HepG2 (cell line): ENCODE measurements around the gene TPSB2. TPM values are rescaled to one million over a fixed set of nuclear protein-coding genes. Genes with fewer than 3 reads are reported as not detected.

Experiments
- ATAC-seq: fragments of 200-7000 bp; cut with Tn5 transposase; 3 replicates; pipeline ENCODE4 v1.9.1; 2020; ENCODE audit warnings: mild to moderate bottlenecking, moderate library complexity
- BruUV-seq: library from RNA; stranded (reverse); fragments of 400-500 nt; replicated peaks from 2 replicates; lab custom pipeline; 2021; lab: Mats Ljungman, UMichigan
- CTCF ChIA-PET: fragments of 300-600 bp; formaldehyde crosslinking; extraction: SDS; loops from one replicate; lab custom pipeline; 2021; ENCODE audit warnings: low total read pairs, inconsistent platforms, low intra/inter-chr PET ratio; lab: Yijun Ruan, JAX
- POLR2A ChIA-PET: fragments of 350-600 bp; sonication (Branson Sonifier 250); formaldehyde crosslinking; loops from one replicate; lab custom pipeline; 2020; ENCODE audit warnings: antibody characterized with exemption, inconsistent platforms; lab: Yijun Ruan, JAX
- DNase-seq: peaks from one replicate; pipeline ENCODE4 v3.0.0-alpha.2; 2015; ENCODE audit warnings: low spot score
- FAIRE-seq: peaks from 3 replicates; lab custom pipeline; 2011; peaks lifted over from hg19 to GRCh38; lab: Jason Lieb, UNC
- H2AFZ ChIP-seq: one replicate; pipeline ENCODE4 v1.6.1; 2011; ENCODE audit warnings: low read length, inconsistent platforms
- H3K27ac ChIP-seq: fragments of 300-600 bp; 3 replicates; pipeline ENCODE4 v1.8.0; 2011; ENCODE audit warnings: mixed run types, mild to moderate bottlenecking, mixed read lengths, low read length, inconsistent platforms; ENCODE audit not compliant: insufficient read depth; ENCODE audit errors: extremely low read length
- H3K27me3 ChIP-seq, 2 experiments: fragments of 200-600 bp in 1 of 2; 2 replicates in 1 of 2; 3 replicates in 1 of 2; pipeline versions ENCODE4 v1.6.0 to v1.8.0; 2011; ENCODE audit warnings: low read length in 2 of 2, mild to moderate bottlenecking in 2 of 2, moderate library complexity in 2 of 2, inconsistent platforms in 1 of 2; ENCODE audit not compliant: insufficient read depth in 2 of 2, control insufficient read depth in 1 of 2
- H3K36me3 ChIP-seq, 2 experiments: fragments of 200-600 bp in 1 of 2; replicated peaks in 1 of 2; 2 replicates in 1 of 2; 3 replicates in 1 of 2; pipeline versions ENCODE4 v1.5.1 to v1.8.0; 2011; ENCODE audit warnings: low read length in 2 of 2, inconsistent platforms in 1 of 2; ENCODE audit not compliant: insufficient read depth in 2 of 2, control insufficient read depth in 1 of 2
- H3K4me1 ChIP-seq: 2 replicates; pipeline ENCODE4 v1.5.1; 2012; ENCODE audit warnings: low read length, inconsistent platforms; ENCODE audit not compliant: insufficient read depth
- H3K4me2 ChIP-seq: 2 replicates; pipeline ENCODE4 v1.6.0; 2011; ENCODE audit warnings: low read depth, low read length, inconsistent platforms
- H3K4me3 ChIP-seq, 3 experiments: fragments of 200-600 bp in 1 of 3; sonication (generic), shearing (Covaris generic) in 1 of 3; replicated peaks in 1 of 3; 2 replicates each; pipeline ENCODE4 v1.5.1; 2011 to 2016; ENCODE audit warnings: low read length in 3 of 3, inconsistent platforms in 2 of 3, low read depth in 2 of 3, mild to moderate bottlenecking in 2 of 3, control low read depth in 1 of 3, mixed read lengths in 1 of 3; ENCODE audit not compliant: insufficient read depth in 1 of 3
- H3K79me2 ChIP-seq: one replicate; pipeline ENCODE4 v1.6.1; 2011; ENCODE audit warnings: low read length, inconsistent platforms; ENCODE audit not compliant: insufficient read depth
- H3K9ac ChIP-seq: 2 replicates; pipeline ENCODE4 v1.6.0; 2011; ENCODE audit warnings: mild to moderate bottlenecking, low read depth, low read length, inconsistent platforms; ENCODE audit not compliant: insufficient read depth
- H3K9me3 ChIP-seq: 2 replicates; pipeline ENCODE4 v1.5.1; 2012; ENCODE audit warnings: mild to moderate bottlenecking, low read length
- H4K20me1 ChIP-seq: 2 replicates; pipeline ENCODE4 v1.6.0; 2011; ENCODE audit warnings: inconsistent platforms, mild to moderate bottlenecking, low read length, moderate library complexity; ENCODE audit not compliant: insufficient read depth
- ELK4 ChIP-seq: sonication (generic); formaldehyde crosslinking; IDR thresholded peaks from 2 replicates; pipeline ENCODE4 v1.9.0; 2021; ENCODE audit warnings: missing genetic modification reagents, borderline replicate concordance
- HOXA7 ChIP-seq: sonication (generic); formaldehyde crosslinking; IDR thresholded peaks from 2 replicates; pipeline ENCODE4 v1.8.1; 2022; ENCODE audit warnings: mild to moderate bottlenecking, missing genetic modification reagents, moderate library complexity
- MTERF4 ChIP-seq: sonication (generic); formaldehyde crosslinking; IDR thresholded peaks from 2 replicates; pipeline ENCODE4 v1.8.0; 2023; ENCODE audit warnings: mild to moderate bottlenecking, missing genetic modification reagents
- TARDBP ChIP-seq: sonication (generic); formaldehyde crosslinking; IDR thresholded peaks from 2 replicates; pipeline ENCODE4 v1.8.0; 2022; ENCODE audit warnings: mild to moderate bottlenecking, missing genetic modification reagents
- THAP7 ChIP-seq: sonication (generic); formaldehyde crosslinking; IDR thresholded peaks from 2 replicates; pipeline ENCODE4 v1.8.1; 2023; ENCODE audit warnings: mild to moderate bottlenecking, missing genetic modification reagents
- TMF1 ChIP-seq: sonication (generic); formaldehyde crosslinking; IDR thresholded peaks from 2 replicates; pipeline ENCODE4 v1.8.1; 2022; ENCODE audit warnings: low read depth, missing genetic modification reagents
- XBP1 ChIP-seq: sonication (generic); formaldehyde crosslinking; IDR thresholded peaks from 2 replicates; pipeline ENCODE4 v1.5.0; 2020; ENCODE audit warnings: missing genetic modification reagents
- ZFP36L1 ChIP-seq: sonication (generic); formaldehyde crosslinking; IDR thresholded peaks from 2 replicates; pipeline ENCODE4 v1.8.0; 2022; ENCODE audit warnings: mild to moderate bottlenecking, missing genetic modification reagents, moderate library complexity
- ZNF225 ChIP-seq: sonication (generic); formaldehyde crosslinking; IDR thresholded peaks from 2 replicates; pipeline ENCODE4 v1.4.0; 2020; ENCODE audit warnings: mild to moderate bottlenecking, missing genetic modification reagents
- ZNF232 ChIP-seq: sonication (generic); formaldehyde crosslinking; IDR thresholded peaks from 2 replicates; pipeline ENCODE4 v1.4.0; 2020; ENCODE audit warnings: missing genetic modification reagents, borderline replicate concordance
- ZNF468 ChIP-seq: sonication (generic); formaldehyde crosslinking; IDR thresholded peaks from 2 replicates; pipeline ENCODE4 v1.8.0; 2022; ENCODE audit warnings: mild to moderate bottlenecking, moderate library complexity, missing genetic modification reagents
- ZNF747 ChIP-seq: sonication (generic); formaldehyde crosslinking; IDR thresholded peaks from 2 replicates; pipeline ENCODE4 v1.8.1; 2023; ENCODE audit warnings: missing genetic modification reagents, mild to moderate bottlenecking, borderline replicate concordance
- ZSCAN20 ChIP-seq: sonication (generic); formaldehyde crosslinking; IDR thresholded peaks from 2 replicates; pipeline ENCODE4 v1.4.0; 2020; ENCODE audit warnings: missing genetic modification reagents, mild to moderate bottlenecking, borderline replicate concordance
- ZSCAN30 ChIP-seq: sonication (generic); formaldehyde crosslinking; IDR thresholded peaks from 2 replicates; pipeline ENCODE4 v1.5.0; 2020; ENCODE audit warnings: mild to moderate bottlenecking, missing genetic modification reagents
- WGBS: methylation state at CpG from one replicate; pipeline ENCODE4 v1.1.6; 2017; ENCODE audit warnings: low lambda C conversion rate; 5-methylcytosine and 5-hydroxymethylcytosine counted together
- in situ Hi-C: cut with HindIII; loops from 2 replicates; pipeline ENCODE4 v1.10.0; 2017; ENCODE audit warnings: low pct_unique_long_range_greater_than_20kb; ENCODE audit not compliant: extremely low pct_ligation_motif_present
- intact Hi-C: fragments of 100-400 bp; cut with micrococcal nuclease; formaldehyde crosslinking; loops from one replicate; pipeline ENCODE4 v1.10.0; 2022; ENCODE audit not compliant: unreplicated experiment
- polyA plus RNA-seq, 8 experiments: library from polyadenylated mRNA; depleted of rRNA in 3 of 8; stranded (reverse) in 7 of 8; unstranded in 1 of 8; fragments of >200 nt; fragmentation: Illumina TruSeq in 4 of 8; extraction: Trizol in 4 of 8; gene quantifications; 2 replicates each; pipeline versions ENCODE4 v1.2.1 to v1.2.3, GENCODE V29; 2011 to 2016; ENCODE audit warnings: low read depth in 4 of 8, missing spikeins in 1 of 8, mixed read lengths in 1 of 8; ENCODE audit not compliant: insufficient read depth in 1 of 8
- total RNA-seq, 5 experiments: library from RNA; depleted of rRNA; stranded (reverse); fragments of >200 nt; fragmentation: Illumina TruSeq; extraction: Trizol; gene quantifications; 2 replicates each; pipeline ENCODE4 v1.2.3, GENCODE V29; 2016; ENCODE audit warnings: low read depth in 1 of 5

The TPSB2 gene
- total and polyA plus RNA-seq, 2 of the 13 experiments (the other 11 are each of a cell fraction or from before 2014, with no cell fraction given) = not detected

GRCh38 chr16:1212616-1213194 is 17.3 kb downstream of the TPSB2 start:
- TF ChIP-seq TMF1 (CRISPR knock-in tag) (no peak), ZSCAN30 (CRISPR knock-in tag) (no peak)
- Histone ChIP-seq H3K36me3 (no peaks in the 10 kb centered on the region), H3K4me3 (no peak overlapping the region), H3K9me3 (no peaks in the 10 kb centered on the region), H3K9ac (no peak overlapping the region), H4K20me1 (no peaks in the 10 kb centered on the region), H2AFZ (no peak overlapping the region), H3K27me3 (no peaks in the 10 kb centered on the region), H3K4me1 (no peaks in the 10 kb centered on the region), H3K27ac (no peak overlapping the region), H3K79me2 (no peaks in the 10 kb centered on the region), H3K4me2 (no peak overlapping the region)
- 82% methylated on average over 19 of the region's 40 CpGs for WGBS
- no peak for DNase-seq
- ChIA-PET POLR2A (no interaction called here), CTCF (no interaction called here)
- FAIRE-seq = no peak
- intact Hi-C loops (no loop called here), in situ Hi-C loops (loop anchor here (25.0 kb wide), 1 partner anchor 400 kb away; the partner anchor contains the start of gene GNG13)
- no peak for ATAC-seq
- BruUV-seq = no TSS peak

- in situ Hi-C loops = loop anchor here (25.0 kb wide), 1 partner anchor 399 kb away; the partner anchor contains the start of gene GNG13
- no peak for ATAC-seq
- no peak for DNase-seq
- Histone ChIP-seq H3K36me3 (no peaks in the 10 kb centered on the region), H4K20me1 (no peaks in the 10 kb centered on the region), H3K4me3 (no peak overlapping the region), H3K79me2 (no peaks in the 10 kb centered on the region), H3K4me2 (no peak overlapping the region), H3K27ac (no peak overlapping the region), H3K9ac (no peak overlapping the region), H2AFZ (no peak overlapping the region), H3K4me1 (no peaks in the 10 kb centered on the region), H3K27me3 (no peaks in the 10 kb centered on the region), H3K9me3 (no peaks in the 10 kb centered on the region)
- no peak for TF ChIP-seq ZNF232 (CRISPR knock-in tag)
- TF ChIP-seq ZFP36L1 (CRISPR knock-in tag) = no peak
- TF ChIP-seq MTERF4 (CRISPR knock-in tag) = no peak
- no peak for TF ChIP-seq ZSCAN20 (CRISPR knock-in tag)
- no peak for TF ChIP-seq XBP1 (CRISPR knock-in tag)
- TF ChIP-seq ELK4 = no peak
- no peak for TF ChIP-seq THAP7 (CRISPR knock-in tag)
- no peak for TF ChIP-seq ZNF747 (CRISPR knock-in tag)
- no peak for TF ChIP-seq ZNF225 (CRISPR knock-in tag)
- no peak for TF ChIP-seq HOXA7 (CRISPR knock-in tag)
- TF ChIP-seq ZNF468 (CRISPR knock-in tag) = no peak
- no peak for TF ChIP-seq TARDBP (CRISPR knock-in tag)
- FAIRE-seq = no peak
- no TSS peak for BruUV-seq
- WGBS = 91% methylated on average over 26 of the region's 65 CpGs
- intact Hi-C loops = no loop called here
- CTCF ChIA-PET = no interaction called here
- POLR2A ChIA-PET = no interaction called here
Measured at GRCh38 chr16:1211451-1212268, 18.3 kb downstream of the TPSB2 start.
